ENCODE measurements around the gene TOM1L2. TPM values are rescaled to one million over a fixed set of nuclear protein-coding genes. Genes with fewer than 3 reads are reported as not detected.

The TOM1L2 gene
- total RNA-seq, 3 donors from 2014 or later (not counting 1 experiment from before 2014, with no cell fraction given), result 35.7 to 43.2 (median 35.7) TPM

- H3K9me3 ChIP-seq (ENCODE audit: control insufficient read depth, insufficient read depth, low read length), result no peaks in the 10 kb centered on the region
- no peaks in the 10 kb centered on the region for H3K36me3 ChIP-seq (ENCODE audit: control insufficient read depth, insufficient read depth, low read length)
- H3K27ac Mint-ChIP-seq, result no peak overlapping the region
- no peak for DNase-seq
- H3K4me3 ChIP-seq (ENCODE audit: low read length), result no peak overlapping the region
- no peak for TF ChIP-seq CTCF (IDR thresholded peaks at IDR 0.05)
- no peaks in the 10 kb centered on the region for H3K27me3 Mint-ChIP-seq (ENCODE audit: low read depth in 2 of 2)
- 97% methylated on average over 7 of the region's 7 CpGs for WGBS (ENCODE audit: insufficient coverage)
- no peaks in the 10 kb centered on the region for H3K9me3 Mint-ChIP-seq
- ATAC-seq, result no peak
- no peak overlapping the region for H3K4me3 Mint-ChIP-seq
- no peak overlapping the region for H3K27ac ChIP-seq (ENCODE audit: low read length)
- H3K4me1 Mint-ChIP-seq, result peaks cover 7 to 16% of the 10 kb centered on the region in 2 donors
- H3K36me3 Mint-ChIP-seq, result no peaks in the 10 kb centered on the region
- H3K27me3 ChIP-seq (ENCODE audit: control insufficient read depth, insufficient read depth, low read length), result no peaks in the 10 kb centered on the region
- H3K4me1 ChIP-seq (ENCODE audit: control insufficient read depth, insufficient read depth, low read length), result no peaks in the 10 kb centered on the region
- intact Hi-C loops (cut with micrococcal nuclease), result no loop called here
Measured at GRCh38 chr17:17950347-17950746, 21.9 kb downstream of the TOM1L2 start.

- Histone ChIP-seq H3K27ac (ENCODE audit: low read length) (no peak overlapping the region), H3K4me3 (ENCODE audit: low read length) (no peak overlapping the region), H3K9me3 (ENCODE audit: control insufficient read depth, insufficient read depth, low read length) (no peaks in the 10 kb centered on the region), H3K4me1 (ENCODE audit: control insufficient read depth, insufficient read depth, low read length) (no peaks in the 10 kb centered on the region), H3K36me3 (ENCODE audit: control insufficient read depth, insufficient read depth, low read length) (no peaks in the 10 kb centered on the region), H3K27me3 (ENCODE audit: control insufficient read depth, insufficient read depth, low read length) (no peaks in the 10 kb centered on the region)
- no peak for ATAC-seq
- no peaks in the 10 kb centered on the region for H3K9me3 Mint-ChIP-seq
- no peak overlapping the region for H3K27ac Mint-ChIP-seq
- H3K4me3 Mint-ChIP-seq, result no peak overlapping the region
- TF ChIP-seq CTCF (IDR thresholded peaks at IDR 0.05), result no peak
- intact Hi-C loops (cut with micrococcal nuclease), result no loop called here
- H3K4me1 Mint-ChIP-seq, result peaks cover 16 to 22% of the 10 kb centered on the region in 2 donors
- WGBS (ENCODE audit: insufficient coverage), result 100% methylated on average over 1 of the region's 1 CpG
- DNase-seq, result no peak
- no peaks in the 10 kb centered on the region for H3K27me3 Mint-ChIP-seq (ENCODE audit: low read depth in 2 of 2)
- H3K36me3 Mint-ChIP-seq, result no peaks in the 10 kb centered on the region
Measured at GRCh38 chr17:17947966-17948365, 24.2 kb downstream of the TOM1L2 start.

GRCh38 chr17:17947309-17947708, 24.9 kb downstream of the TOM1L2 start:
- Mint-ChIP-seq H3K27ac (no peak overlapping the region), H3K4me1 (peaks cover 16 to 23% of the 10 kb centered on the region in 2 donors), H3K36me3 (no peaks in the 10 kb centered on the region), H3K4me3 (no peak overlapping the region), H3K9me3 (no peaks in the 10 kb centered on the region), H3K27me3 (ENCODE audit: low read depth in 2 of 2) (no peaks in the 10 kb centered on the region)
- no peaks in the 10 kb centered on the region for H3K9me3 ChIP-seq (ENCODE audit: control insufficient read depth, insufficient read depth, low read length)
- H3K27ac ChIP-seq (ENCODE audit: low read length), result no peak overlapping the region
- no peaks in the 10 kb centered on the region for H3K36me3 ChIP-seq (ENCODE audit: control insufficient read depth, insufficient read depth, low read length)
- no peak for TF ChIP-seq CTCF (IDR thresholded peaks at IDR 0.05)
- ATAC-seq, result no peak
- no peaks in the 10 kb centered on the region for H3K4me1 ChIP-seq (ENCODE audit: control insufficient read depth, insufficient read depth, low read length)
- intact Hi-C loops (cut with micrococcal nuclease), result no loop called here
- H3K27me3 ChIP-seq (ENCODE audit: control insufficient read depth, insufficient read depth, low read length), result no peaks in the 10 kb centered on the region
- WGBS (ENCODE audit: insufficient coverage), result 100% methylated on average over 4 of the region's 5 CpGs
- DNase-seq, result no peak
- H3K4me3 ChIP-seq (ENCODE audit: low read length), result no peak overlapping the region

- Mint-ChIP-seq H3K27ac (no peak overlapping the region), H3K36me3 (no peaks in the 10 kb centered on the region), H3K27me3 (ENCODE audit: low read depth in 2 of 2) (no peaks in the 10 kb centered on the region), H3K4me3 (no peak overlapping the region), H3K9me3 (no peaks in the 10 kb centered on the region), H3K4me1 (peaks cover 16 to 23% of the 10 kb centered on the region in 2 donors)
- WGBS (ENCODE audit: insufficient coverage), result 67% methylated on average over 3 of the region's 3 CpGs
- no peak for ATAC-seq
- no peaks in the 10 kb centered on the region for H3K4me1 ChIP-seq (ENCODE audit: control insufficient read depth, insufficient read depth, low read length)
- no peak for TF ChIP-seq CTCF (IDR thresholded peaks at IDR 0.05)
- H3K9me3 ChIP-seq (ENCODE audit: control insufficient read depth, insufficient read depth, low read length), result no peaks in the 10 kb centered on the region
- no peak for DNase-seq
- intact Hi-C loops (cut with micrococcal nuclease), result no loop called here
- no peak overlapping the region for H3K4me3 ChIP-seq (ENCODE audit: low read length)
- no peaks in the 10 kb centered on the region for H3K27me3 ChIP-seq (ENCODE audit: control insufficient read depth, insufficient read depth, low read length)
- H3K27ac ChIP-seq (ENCODE audit: low read length), result no peak overlapping the region
- no peaks in the 10 kb centered on the region for H3K36me3 ChIP-seq (ENCODE audit: control insufficient read depth, insufficient read depth, low read length)
Measured at GRCh38 chr17:17946093-17946492, 26.1 kb downstream of the TOM1L2 start.

Data from natural killer cell (primary cell).